Measurements from ENCODE around the gene ABCC4. TPM values are rescaled to one million over a fixed set of nuclear protein-coding genes. Genes with fewer than 3 reads are reported as not detected.

Gene ABCC4
- total RNA-seq, 1 donor from 2014 or later = 2.5 TPM

- DNase-seq (no peak), ATAC-seq (ENCODE audit: poor library complexity) (no peak)
- intact Hi-C loops (cut with DNase I) = no loop called here
Measured at GRCh38 chr13:95264225-95264624, 37.0 kb downstream of the ABCC4 start.

GRCh38 chr13:95262837-95263384, 38.3 kb downstream of the ABCC4 start:
- ATAC-seq (ENCODE audit: poor library complexity) (no peak), DNase-seq (no peak)
- intact Hi-C loops (cut with DNase I) = no loop called here

- intact Hi-C loops (cut with DNase I) = no loop called here
- no peak for DNase-seq
- ATAC-seq (ENCODE audit: poor library complexity) = no peak
Measured at GRCh38 chr13:95261956-95262355, 39.3 kb downstream of the ABCC4 start.

DNA sequence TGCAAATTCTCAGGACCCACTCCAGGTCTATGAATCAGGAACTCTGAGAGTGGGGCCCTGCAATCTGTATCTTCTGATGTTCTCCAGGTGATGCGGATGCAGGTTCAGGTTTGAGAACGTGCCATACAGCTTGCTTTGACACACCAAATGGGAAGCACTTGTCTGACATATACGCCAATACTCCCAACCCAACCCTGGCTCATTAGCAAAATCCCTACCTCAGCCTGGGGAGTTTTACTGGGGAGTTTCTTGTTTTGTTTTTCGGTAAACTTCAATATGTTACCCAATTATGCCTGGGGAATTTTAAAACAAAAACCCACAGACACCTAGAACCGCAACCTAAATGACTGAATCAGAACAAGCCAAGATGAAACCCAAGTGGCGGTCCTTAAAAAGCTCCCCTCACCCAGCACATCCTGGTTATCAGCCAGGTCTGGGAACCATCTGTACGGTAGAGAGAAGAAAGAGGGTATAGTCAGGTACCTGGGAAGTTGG, 41.2 kb downstream of the ABCC4 start:
- intact Hi-C loops (cut with DNase I) = no loop called here
- ATAC-seq (ENCODE audit: poor library complexity) (no peak), DNase-seq (no peak)

- no peak for ATAC-seq (ENCODE audit: poor library complexity)
- intact Hi-C loops (cut with DNase I) = no loop called here
- no peak for DNase-seq
Measured at GRCh38 chr13:95258619-95259194, 42.5 kb downstream of the ABCC4 start.

- ATAC-seq (ENCODE audit: poor library complexity) (no peak), DNase-seq (no peak)
- intact Hi-C loops (cut with DNase I) = no loop called here
Measured at GRCh38 chr13:95258098-95258497, 43.2 kb downstream of the ABCC4 start.

- no peak for DNase-seq
- intact Hi-C loops (cut with DNase I) = no loop called here
- ATAC-seq (ENCODE audit: poor library complexity) = no peak
Measured at GRCh38 chr13:95256091-95256490, 45.2 kb downstream of the ABCC4 start.

- intact Hi-C loops (cut with DNase I) = no loop called here
- DNase-seq (no peak), ATAC-seq (ENCODE audit: poor library complexity) (no peak)
Measured at GRCh38 chr13:95255072-95255732, 46.0 kb downstream of the ABCC4 start.

- intact Hi-C loops (cut with DNase I) = no loop called here
- ATAC-seq (ENCODE audit: poor library complexity) = no peak
- no peak for DNase-seq
Measured at GRCh38 chr13:95254339-95254738, 46.9 kb downstream of the ABCC4 start.

GRCh38 chr13:95253033-95253432, 48.2 kb downstream of the ABCC4 start:
- no peak for ATAC-seq (ENCODE audit: poor library complexity)
- DNase-seq = no peak
- intact Hi-C loops (cut with DNase I) = no loop called here

DNA sequence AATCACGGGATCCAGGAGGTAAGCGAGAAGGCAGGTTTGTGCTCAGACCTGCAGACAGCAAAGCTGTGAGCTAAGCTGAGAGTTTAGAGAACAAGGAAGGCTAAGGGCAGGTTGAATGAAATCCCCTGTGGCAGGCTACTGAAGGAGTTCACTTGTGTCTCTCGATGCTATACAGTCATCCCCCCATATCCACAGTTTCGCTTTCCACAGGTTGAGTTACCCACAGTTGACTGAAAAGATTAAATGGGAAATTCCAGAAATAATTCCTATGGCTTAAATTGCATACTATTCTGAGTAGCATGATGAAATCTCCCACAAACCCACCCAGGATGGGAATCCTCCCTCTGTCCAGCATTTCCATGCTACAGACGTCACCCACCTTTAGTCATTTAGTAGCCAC, 49.6 kb downstream of the ABCC4 start:
- DNase-seq = no peak
- intact Hi-C loops (cut with DNase I) = no loop called here
- no peak for ATAC-seq (ENCODE audit: poor library complexity)

GRCh38 chr13:95250961-95251360, 50.3 kb downstream of the ABCC4 start:
- ATAC-seq (ENCODE audit: poor library complexity) (no peak), DNase-seq (no peak)
- intact Hi-C loops (cut with DNase I) = no loop called here

DNA sequence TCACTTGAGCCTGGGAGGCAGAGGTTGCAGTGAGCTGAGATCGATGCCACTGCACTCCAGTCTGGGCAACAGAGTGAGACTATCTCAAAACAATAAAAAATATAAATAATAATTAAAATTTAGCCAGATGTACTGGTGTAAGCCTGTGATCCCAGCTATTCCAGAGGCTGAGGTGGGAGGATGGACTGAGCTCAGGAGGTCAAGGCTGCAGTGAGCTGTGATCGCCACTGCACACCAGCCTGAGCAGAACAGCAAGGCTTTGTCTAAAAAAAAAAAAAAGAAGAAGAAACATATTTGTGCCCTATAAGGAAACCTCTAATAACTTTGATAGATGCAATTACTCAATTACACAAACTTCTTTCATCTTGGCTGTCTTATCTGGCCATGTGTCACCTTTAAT, 52.3 kb downstream of the ABCC4 start:
- ATAC-seq (ENCODE audit: poor library complexity) (no peak), DNase-seq (no peak)
- intact Hi-C loops (cut with DNase I) = no loop called here

- DNase-seq = no peak
- intact Hi-C loops (cut with DNase I) = no loop called here
Measured at GRCh38 chr13:95247852-95248251, 53.4 kb downstream of the ABCC4 start.

DNA sequence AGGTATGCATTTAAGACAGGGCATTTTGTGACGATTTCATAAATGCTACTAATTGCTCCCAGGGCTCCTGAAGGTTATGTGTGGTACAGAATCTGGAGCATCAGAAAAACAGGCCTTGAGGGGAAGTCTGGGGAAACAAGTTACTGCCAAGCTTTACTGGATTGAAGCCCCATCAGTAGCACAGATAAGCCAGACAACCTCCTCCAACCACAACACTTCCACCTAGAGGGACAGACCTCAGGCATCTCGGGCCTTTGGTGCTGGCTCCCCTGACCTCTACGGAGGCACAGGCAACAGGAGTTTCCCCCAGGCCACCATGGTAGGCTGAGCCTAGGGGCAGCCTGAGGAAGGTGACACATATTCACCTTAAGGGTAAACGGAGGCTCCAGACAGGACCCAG, 54.1 kb downstream of the ABCC4 start:
- ATAC-seq (ENCODE audit: poor library complexity) (no peak), DNase-seq (no peak)
- intact Hi-C loops (cut with DNase I) = no loop called here

More at GRCh38 chr13:95247852-95248251, 53.4 kb downstream of the ABCC4 start:
- ATAC-seq (ENCODE audit: poor library complexity) = no peak

- ATAC-seq (ENCODE audit: poor library complexity) = no peak
- intact Hi-C loops (cut with DNase I) = no loop called here
- no peak for DNase-seq
Measured at GRCh38 chr13:95246292-95247082, 54.8 kb downstream of the ABCC4 start.

GRCh38 chr13:95245071-95245470, 56.2 kb downstream of the ABCC4 start:
- ATAC-seq (ENCODE audit: poor library complexity) (no peak), DNase-seq (no peak)
- intact Hi-C loops (cut with DNase I) = no loop called here

- DNase-seq (no peak), ATAC-seq (ENCODE audit: poor library complexity) (no peak)
- intact Hi-C loops (cut with DNase I) = no loop called here
Measured at GRCh38 chr13:95243207-95243606, 58.0 kb downstream of the ABCC4 start.

- DNase-seq (no peak), ATAC-seq (ENCODE audit: poor library complexity) (no peak)
- intact Hi-C loops (cut with DNase I) = no loop called here
Measured at GRCh38 chr13:95241321-95241720, 59.9 kb downstream of the ABCC4 start.

DNA sequence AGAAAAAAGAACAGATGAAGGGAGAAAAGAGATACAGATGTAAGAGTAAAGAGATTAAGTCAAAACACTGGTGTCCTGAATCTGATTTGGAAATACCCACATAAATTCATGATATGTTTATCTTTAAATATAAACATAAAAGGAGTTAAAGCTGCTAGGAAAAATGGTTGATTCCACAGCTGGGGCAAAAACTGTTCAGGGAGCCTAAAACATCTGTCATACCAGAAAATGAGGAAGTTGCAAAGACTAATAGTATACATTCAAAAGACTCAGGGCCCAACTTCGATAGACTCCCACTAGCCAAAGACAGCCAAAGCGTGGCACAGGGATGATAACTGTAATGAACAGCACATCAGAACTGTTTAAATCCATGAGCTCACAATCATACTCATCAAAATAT, 62.0 kb downstream of the ABCC4 start:
- no peak for ATAC-seq (ENCODE audit: poor library complexity)
- intact Hi-C loops (cut with DNase I) = no loop called here

More for the DNA sequence above, 62.0 kb downstream of the ABCC4 start:
- DNase-seq = no peak
